D721Med (cell line): ENCODE data around the gene PPP1R9B.
A peak's percentile ranks its signal among the peaks of the same experiment; 100 is the strongest.

Source experiments
- DNase-seq: peaks from one replicate; pipeline ENCODE4 v3.0.0; 2011; ENCODE audit warnings: low spot score; ENCODE audit not compliant: insufficient read length
- FAIRE-seq: peaks from 2 replicates; lab custom pipeline; 2011; peaks lifted over from hg19 to GRCh38; lab: Jason Lieb, UNC
- TF ChIP-seq, protein P1 (sequence below): IDR thresholded peaks from 2 replicates; pipeline ENCODE4 v1.5.1; 2012; ENCODE audit warnings: mild to moderate bottlenecking, control low read depth; ENCODE audit not compliant: insufficient read depth; ENCODE audit errors: missing control alignments

The PPP1R9B gene

DNA sequence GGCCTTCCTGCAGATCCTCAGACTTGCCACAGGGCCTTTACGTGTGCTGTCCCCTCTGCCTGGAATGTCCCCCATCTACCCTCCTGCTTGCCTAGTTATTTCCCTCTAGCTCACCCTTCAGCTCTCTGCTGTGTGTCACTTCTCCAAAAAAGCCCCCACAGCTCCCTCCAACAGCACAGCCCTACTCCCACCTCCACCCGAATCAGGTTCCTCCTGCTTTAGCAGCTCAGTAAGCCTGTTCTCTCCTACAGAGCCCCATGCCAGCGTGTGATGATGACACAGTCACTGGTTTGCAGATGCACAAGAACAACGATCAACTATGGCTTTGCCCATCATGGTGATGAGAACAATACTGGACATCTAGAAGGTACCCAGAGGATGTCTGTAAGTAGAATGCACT, 13.4 kb downstream of the PPP1R9B start:
- DNase-seq (no peak), FAIRE-seq (no peak)
- TF ChIP-seq, protein P1, sequence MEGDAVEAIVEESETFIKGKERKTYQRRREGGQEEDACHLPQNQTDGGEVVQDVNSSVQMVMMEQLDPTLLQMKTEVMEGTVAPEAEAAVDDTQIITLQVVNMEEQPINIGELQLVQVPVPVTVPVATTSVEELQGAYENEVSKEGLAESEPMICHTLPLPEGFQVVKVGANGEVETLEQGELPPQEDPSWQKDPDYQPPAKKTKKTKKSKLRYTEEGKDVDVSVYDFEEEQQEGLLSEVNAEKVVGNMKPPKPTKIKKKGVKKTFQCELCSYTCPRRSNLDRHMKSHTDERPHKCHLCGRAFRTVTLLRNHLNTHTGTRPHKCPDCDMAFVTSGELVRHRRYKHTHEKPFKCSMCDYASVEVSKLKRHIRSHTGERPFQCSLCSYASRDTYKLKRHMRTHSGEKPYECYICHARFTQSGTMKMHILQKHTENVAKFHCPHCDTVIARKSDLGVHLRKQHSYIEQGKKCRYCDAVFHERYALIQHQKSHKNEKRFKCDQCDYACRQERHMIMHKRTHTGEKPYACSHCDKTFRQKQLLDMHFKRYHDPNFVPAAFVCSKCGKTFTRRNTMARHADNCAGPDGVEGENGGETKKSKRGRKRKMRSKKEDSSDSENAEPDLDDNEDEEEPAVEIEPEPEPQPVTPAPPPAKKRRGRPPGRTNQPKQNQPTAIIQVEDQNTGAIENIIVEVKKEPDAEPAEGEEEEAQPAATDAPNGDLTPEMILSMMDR = no peak

DNA sequence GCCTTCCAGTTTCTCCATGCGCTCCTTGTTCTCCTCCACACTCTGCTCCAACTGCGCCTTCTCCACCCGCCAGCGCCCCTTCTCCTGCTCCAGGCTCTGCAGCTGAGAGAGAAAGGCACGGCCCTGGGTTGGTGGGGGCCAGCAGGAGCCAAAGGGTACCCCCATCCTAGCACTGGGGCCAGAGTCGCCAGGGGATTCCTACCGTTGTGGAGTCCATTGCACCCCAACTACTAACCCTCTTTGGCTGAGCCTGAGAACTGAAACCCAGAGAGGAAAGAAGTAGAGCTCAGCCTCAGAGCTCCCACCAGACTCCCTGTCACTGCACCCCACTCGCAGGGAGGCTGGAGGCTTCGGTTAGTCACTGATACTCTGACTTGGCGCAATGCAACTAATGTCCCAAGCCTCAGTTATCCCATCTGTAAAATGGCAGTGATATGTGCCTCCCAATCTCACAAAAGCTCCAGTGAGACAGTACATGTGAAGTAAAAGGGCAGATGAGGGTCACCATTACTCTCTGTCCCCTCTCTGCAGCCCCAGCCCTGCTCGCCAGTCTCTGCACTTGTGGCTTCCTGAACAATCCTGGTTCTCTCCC, 14.3 kb downstream of the PPP1R9B start:
- FAIRE-seq (no peak), DNase-seq (no peak)
- TF ChIP-seq, protein P1 = no peak

DNA sequence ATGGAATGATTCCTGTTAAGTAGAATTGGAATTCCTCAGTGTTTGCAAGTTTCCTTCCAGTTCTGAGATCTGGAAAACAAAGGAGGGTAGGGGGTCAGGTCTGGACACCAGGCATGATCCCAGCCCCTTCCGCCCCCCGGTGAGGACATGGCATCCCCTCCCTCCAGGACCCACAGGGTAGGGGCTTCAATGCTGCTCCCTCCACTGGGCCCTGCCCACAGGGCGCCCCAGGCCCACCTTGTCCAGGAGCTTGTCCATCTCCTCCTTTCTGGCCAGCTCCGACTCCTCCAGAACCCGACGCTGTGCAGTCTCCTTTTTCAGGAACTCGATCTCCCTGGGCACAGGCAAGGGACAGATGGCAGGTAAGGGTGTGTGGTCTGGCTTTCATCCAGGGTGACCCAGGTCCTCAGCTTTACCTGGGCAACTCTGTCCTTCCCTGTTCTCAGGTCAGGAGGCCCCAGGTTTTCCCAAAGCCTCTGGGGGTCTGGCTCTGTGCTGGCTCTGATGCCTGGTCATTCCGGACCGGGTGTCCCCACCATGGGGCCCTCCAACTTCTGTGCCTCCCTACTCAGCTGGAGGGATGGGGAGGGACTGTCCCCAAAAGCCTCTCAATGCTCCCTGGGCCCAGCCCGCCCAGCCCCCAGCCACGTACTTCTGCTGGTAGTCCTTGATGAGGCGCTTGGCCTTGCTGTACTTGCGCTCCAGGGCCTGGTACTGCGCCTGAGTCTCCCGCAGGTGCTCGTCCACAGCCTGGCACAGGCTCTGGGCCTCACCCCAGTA, 15.0 kb downstream of the PPP1R9B start:
- DNase-seq (no peak), FAIRE-seq (no peak)
- TF ChIP-seq, protein P1 = no peak

DNA sequence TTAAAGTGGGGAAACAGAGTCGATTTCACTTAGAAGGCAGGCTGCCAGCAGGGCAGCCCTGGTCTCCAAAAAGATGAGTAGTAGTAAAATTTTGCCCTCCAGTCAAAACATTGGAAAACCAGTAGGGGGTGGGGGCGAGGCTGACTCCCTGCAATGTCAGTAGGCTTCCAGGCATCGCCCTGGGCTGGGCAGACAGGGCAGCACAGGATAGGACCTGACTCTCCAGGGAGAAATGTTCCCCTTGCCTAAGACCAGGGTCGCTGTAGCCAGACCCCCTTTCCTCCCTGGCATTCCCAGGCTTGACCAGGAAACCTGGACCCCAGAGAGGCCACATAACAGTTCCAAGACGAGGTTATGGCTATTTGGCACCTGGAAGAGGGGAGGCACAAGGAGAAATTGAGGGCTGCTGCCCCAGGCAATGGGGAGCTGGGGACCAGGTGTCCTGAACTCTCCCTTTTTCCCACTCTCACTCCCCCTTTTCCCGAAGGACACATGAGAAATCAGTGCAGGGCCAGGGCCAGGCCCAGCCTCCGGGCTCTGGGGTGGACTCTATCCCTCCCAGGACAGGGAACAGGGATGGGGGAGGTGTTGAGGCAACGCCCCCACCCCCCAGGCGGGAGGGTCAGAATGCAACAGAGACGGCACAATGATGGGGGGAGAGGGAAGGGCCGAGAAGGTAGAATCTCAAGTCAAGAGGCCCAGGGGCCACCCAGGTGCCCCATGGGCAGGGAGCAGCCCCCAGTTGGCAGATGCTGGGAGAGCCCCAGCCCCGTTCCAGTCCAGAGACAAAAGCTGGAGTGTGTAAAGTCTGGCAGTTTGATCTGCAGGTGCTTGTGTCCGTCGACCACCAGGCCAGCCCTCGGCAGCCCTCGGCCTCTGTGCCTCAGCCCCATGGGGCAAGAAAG, 16.0 kb downstream of the PPP1R9B start:
- DNase-seq (no peak), FAIRE-seq (no peak)
- TF ChIP-seq, protein P1 = no peak

DNA sequence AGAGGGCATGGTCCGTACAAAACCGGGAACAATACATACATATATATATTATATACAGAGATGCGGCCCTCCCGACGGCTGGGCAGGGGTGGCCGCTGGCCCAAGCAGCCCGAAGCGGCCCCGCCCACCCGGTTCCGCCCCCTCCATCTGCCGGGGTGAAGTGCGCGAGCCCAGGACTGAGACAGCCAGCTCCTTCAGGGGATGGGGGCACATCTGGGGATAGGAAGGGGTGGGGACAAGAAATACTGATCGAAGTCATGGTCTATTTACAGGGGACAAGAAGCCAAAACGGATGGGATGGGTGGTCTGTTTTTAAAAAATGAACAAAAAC, 16.7 kb downstream of the PPP1R9B start:
- DNase-seq = peak; percentile 80
- TF ChIP-seq, protein P1 = no peak

DNA sequence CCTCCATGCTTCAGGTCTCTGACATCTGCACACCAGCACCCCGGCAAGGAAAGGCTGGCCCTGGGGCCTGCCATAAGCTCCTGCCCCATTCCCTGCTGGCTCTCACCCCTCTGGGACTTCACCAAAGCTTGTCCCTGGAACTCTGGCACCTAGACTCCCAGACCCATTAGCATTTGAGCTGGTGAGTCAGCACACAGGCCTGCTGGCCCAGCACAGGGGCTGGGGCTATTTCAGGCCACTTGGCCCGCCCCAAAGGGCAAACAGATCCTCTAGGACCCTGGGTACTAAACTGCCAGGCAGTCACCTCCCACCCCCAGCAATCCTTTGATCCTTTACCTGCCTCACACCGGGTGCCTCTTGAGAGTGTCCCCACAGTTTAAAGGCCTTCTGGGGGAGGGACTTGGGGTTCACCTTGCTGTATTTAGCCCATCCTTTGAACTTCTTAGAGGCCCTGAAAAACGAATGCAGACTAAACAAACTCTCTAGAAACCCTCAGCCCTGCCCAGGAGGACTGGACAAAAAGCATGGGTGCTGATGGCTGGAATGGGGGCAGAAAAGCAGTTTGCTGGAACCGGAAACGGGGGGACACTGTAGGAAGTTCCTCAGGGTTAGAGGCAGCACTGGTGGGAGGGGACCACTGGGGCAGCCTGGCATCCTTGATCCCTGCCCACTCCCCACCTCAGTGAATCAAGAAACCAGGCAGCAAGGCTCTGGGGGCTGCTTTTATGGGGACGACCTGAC, 17.3 kb downstream of the PPP1R9B start:
- TF ChIP-seq, protein P1 = no peak
- DNase-seq (no peak), FAIRE-seq (no peak)

More for the DNA sequence above, 16.7 kb downstream of the PPP1R9B start:
- FAIRE-seq = no peak
